Measurements from ENCODE around the gene KCNH1.

DNA sequence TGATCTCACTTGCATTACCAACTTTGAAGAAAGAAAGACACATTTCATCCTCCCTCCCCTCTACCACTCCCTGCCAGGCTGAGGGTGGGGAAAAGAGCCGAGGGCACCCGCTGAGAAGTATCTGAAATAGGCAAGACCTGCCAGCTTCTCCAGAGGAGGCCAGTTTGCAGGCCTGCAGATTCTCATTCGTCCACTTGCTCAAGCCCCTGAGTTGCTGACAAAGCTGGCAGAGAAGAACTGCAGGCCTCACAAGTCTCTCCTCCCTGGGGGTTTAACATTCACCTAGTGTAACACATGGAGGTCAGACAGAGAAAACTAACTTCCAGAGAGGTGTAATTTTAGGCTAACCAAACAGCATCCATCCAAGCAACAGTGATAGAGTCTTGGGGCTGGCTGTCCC lies 428.9 kb downstream of the KCNH1 start:
- TF ChIP-seq CBX5 (IDR thresholded peaks at IDR 0.05; ENCODE audit: low read depth) = no peak
- TF ChIP-seq, protein P1, sequence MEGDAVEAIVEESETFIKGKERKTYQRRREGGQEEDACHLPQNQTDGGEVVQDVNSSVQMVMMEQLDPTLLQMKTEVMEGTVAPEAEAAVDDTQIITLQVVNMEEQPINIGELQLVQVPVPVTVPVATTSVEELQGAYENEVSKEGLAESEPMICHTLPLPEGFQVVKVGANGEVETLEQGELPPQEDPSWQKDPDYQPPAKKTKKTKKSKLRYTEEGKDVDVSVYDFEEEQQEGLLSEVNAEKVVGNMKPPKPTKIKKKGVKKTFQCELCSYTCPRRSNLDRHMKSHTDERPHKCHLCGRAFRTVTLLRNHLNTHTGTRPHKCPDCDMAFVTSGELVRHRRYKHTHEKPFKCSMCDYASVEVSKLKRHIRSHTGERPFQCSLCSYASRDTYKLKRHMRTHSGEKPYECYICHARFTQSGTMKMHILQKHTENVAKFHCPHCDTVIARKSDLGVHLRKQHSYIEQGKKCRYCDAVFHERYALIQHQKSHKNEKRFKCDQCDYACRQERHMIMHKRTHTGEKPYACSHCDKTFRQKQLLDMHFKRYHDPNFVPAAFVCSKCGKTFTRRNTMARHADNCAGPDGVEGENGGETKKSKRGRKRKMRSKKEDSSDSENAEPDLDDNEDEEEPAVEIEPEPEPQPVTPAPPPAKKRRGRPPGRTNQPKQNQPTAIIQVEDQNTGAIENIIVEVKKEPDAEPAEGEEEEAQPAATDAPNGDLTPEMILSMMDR (IDR thresholded peaks at IDR 0.05 in 2 of 3, conservative IDR thresholded peaks at IDR 0.05 in 1 of 3; ENCODE audit: control insufficient read depth in 2 of 3, extremely low read depth in 1 of 3, insufficient read depth in 1 of 3, low read depth in 3 of 3, low read length in 3 of 3) = no peak
- TF ChIP-seq, protein P2, sequence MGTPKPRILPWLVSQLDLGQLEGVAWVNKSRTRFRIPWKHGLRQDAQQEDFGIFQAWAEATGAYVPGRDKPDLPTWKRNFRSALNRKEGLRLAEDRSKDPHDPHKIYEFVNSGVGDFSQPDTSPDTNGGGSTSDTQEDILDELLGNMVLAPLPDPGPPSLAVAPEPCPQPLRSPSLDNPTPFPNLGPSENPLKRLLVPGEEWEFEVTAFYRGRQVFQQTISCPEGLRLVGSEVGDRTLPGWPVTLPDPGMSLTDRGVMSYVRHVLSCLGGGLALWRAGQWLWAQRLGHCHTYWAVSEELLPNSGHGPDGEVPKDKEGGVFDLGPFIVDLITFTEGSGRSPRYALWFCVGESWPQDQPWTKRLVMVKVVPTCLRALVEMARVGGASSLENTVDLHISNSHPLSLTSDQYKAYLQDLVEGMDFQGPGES (IDR thresholded peaks at IDR 0.05) = no peak
- no peak for TF ChIP-seq NRF1 (conservative IDR thresholded peaks at IDR 0.05; ENCODE audit: low read depth, low read length)
- TF ChIP-seq TBL1XR1 (IDR thresholded peaks at IDR 0.05; ENCODE audit: low read depth, low read length) = no peak

Measured in GM12878 (cell line).